Tibial nerve (tissue), 4 donors: ENCODE data around the gene BMPR1B. TPM values are rescaled to one million over a fixed set of nuclear protein-coding genes. Genes with fewer than 3 reads are reported as not detected.
A peak's percentile ranks its signal among the peaks of the same experiment; 100 is the strongest.

Experiments used
- DNase-seq, 2 donors: peaks; one replicate each; pipeline ENCODE4 v3.0.0-alpha.2; 2019; ENCODE audit warnings: low spot score in 2 of 2
- H3K27ac ChIP-seq, 4 donors: fragments of 200-600 bp; sonication (generic) in 3 of 4; one replicate each; pipeline ENCODE4 v1.5.1; 2017 to 2019; ENCODE audit warnings: mild to moderate bottlenecking in 1 of 4
- H3K27me3 ChIP-seq, 2 donors: fragments of 200-600 bp; sonication (generic) in 1 of 2; one replicate each; pipeline versions ENCODE4 v1.5.1 to v1.6.0; 2017 to 2019
- H3K36me3 ChIP-seq, 3 donors: fragments of 200-600 bp; sonication (generic); one replicate each; pipeline ENCODE4 v1.5.1; 2018 to 2019
- H3K4me1 ChIP-seq, 4 donors: fragments of 200-600 bp; sonication (generic) in 3 of 4; one replicate each; pipeline ENCODE4 v1.5.1; 2017 to 2019
- H3K4me3 ChIP-seq, 4 donors: fragments of 200-600 bp; sonication (generic) in 3 of 4; one replicate each; pipeline ENCODE4 v1.5.1; 2017 to 2019; ENCODE audit warnings: mild to moderate bottlenecking in 1 of 4, moderate library complexity in 1 of 4
- H3K9me3 ChIP-seq, 4 donors: fragments of 200-600 bp; sonication (generic) in 3 of 4; one replicate each; pipeline ENCODE4 v1.5.1; 2017 to 2019
- CTCF ChIP-seq, 5 experiments: fragments of 200-600 bp in 3 of 5; fragments of 450-650 bp in 2 of 5; sonication (generic) in 3 of 5; IDR thresholded peaks; one replicate each; pipeline ENCODE4 v1.5.1; 2016 to 2019; ENCODE audit warnings: antibody characterized with exemption in 5 of 5, mild to moderate bottlenecking in 3 of 5, moderate library complexity in 2 of 5
- EP300 ChIP-seq, 2 donors: sonication (generic); formaldehyde crosslinking; IDR thresholded peaks; one replicate each; pipeline ENCODE4 v1.6.1; 2017; ENCODE audit warnings: antibody characterized with exemption in 2 of 2, mild to moderate bottlenecking in 1 of 2
- POLR2A ChIP-seq, 2 donors: fragments of 450-650 bp; IDR thresholded peaks; one replicate each; pipeline ENCODE4 v1.6.1; 2017; ENCODE audit warnings: antibody characterized with exemption in 2 of 2, mild to moderate bottlenecking in 2 of 2, moderate library complexity in 2 of 2
- WGBS, 2 donors: methylation state at CpG; one replicate each; pipeline ENCODE4 v1.1.5; 2018; 5-methylcytosine and 5-hydroxymethylcytosine counted together
- total RNA-seq, 4 donors: library from RNA; depleted of rRNA; stranded (reverse); fragments of >200 nt; gene quantifications; one replicate each; pipeline ENCODE4 v1.1.0, GENCODE V29; 2016

The BMPR1B gene
- total RNA-seq, 4 donors from 2014 or later = 9.3 to 32.1 (median 26.1) TPM

GRCh38 chr4:94721310-94721709 lies 36.4 kb upstream of the BMPR1B start:
- DNase-seq = no peak
- no peak for TF ChIP-seq CTCF (IDR thresholded peaks at IDR 0.05)
- no peak for TF ChIP-seq POLR2A (IDR thresholded peaks at IDR 0.05)
- no peak for TF ChIP-seq EP300 (IDR thresholded peaks at IDR 0.05)
- H3K4me1 ChIP-seq = peaks cover 0 to 8% (median 2%) of the 10 kb centered on the region in 4 donors
- peaks cover 0 to 5% (median 2%) of the 10 kb centered on the region in 4 donors for H3K9me3 ChIP-seq
- 91 to 95% methylated on average over 2 of the region's 2 CpGs for WGBS, 2 donors
- H3K4me3 ChIP-seq = no peak overlapping the region
- H3K36me3 ChIP-seq = no peaks in the 10 kb centered on the region
- no peaks in the 10 kb centered on the region for H3K27me3 ChIP-seq
- no peak overlapping the region for H3K27ac ChIP-seq

DNA sequence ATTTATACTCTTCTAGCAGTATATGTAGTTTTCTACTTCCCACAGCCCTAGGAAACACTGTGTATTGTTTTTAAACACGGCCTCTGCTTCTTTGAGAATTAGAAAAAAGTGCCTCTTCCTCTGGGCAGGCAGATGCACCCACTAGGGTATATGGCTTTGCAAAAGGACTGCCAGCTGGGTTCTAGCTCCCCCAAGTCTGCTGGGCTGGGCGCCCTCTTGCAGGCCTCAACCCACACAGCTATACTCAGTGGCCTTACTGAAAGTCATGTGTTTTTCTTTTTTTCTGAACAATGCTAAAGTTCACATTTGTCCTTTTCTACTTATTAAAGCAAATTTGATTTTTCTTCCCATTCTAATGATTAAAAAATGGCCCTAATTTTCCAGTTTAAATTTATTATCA lies 35.5 kb upstream of the BMPR1B start:
- peaks cover 0 to 5% (median 2%) of the 10 kb centered on the region in 4 donors for H3K9me3 ChIP-seq
- TF ChIP-seq CTCF (IDR thresholded peaks at IDR 0.05) (no peak), EP300 (IDR thresholded peaks at IDR 0.05) (no peak), POLR2A (IDR thresholded peaks at IDR 0.05) (no peak)
- no peak for DNase-seq
- WGBS, 2 donors = 70 to 71% methylated on average over 2 of the region's 2 CpGs
- no peak overlapping the region for H3K27ac ChIP-seq
- H3K4me1 ChIP-seq = peaks cover 0 to 13% (median 2%) of the 10 kb centered on the region in 4 donors
- H3K36me3 ChIP-seq = no peaks in the 10 kb centered on the region
- no peaks in the 10 kb centered on the region for H3K27me3 ChIP-seq
- H3K4me3 ChIP-seq = no peak overlapping the region

GRCh38 chr4:94722748-94723147 lies 35.0 kb upstream of the BMPR1B start:
- no peak overlapping the region for H3K27ac ChIP-seq
- WGBS, 2 donors = 37 to 42% methylated on average over 2 of the region's 2 CpGs

DNA sequence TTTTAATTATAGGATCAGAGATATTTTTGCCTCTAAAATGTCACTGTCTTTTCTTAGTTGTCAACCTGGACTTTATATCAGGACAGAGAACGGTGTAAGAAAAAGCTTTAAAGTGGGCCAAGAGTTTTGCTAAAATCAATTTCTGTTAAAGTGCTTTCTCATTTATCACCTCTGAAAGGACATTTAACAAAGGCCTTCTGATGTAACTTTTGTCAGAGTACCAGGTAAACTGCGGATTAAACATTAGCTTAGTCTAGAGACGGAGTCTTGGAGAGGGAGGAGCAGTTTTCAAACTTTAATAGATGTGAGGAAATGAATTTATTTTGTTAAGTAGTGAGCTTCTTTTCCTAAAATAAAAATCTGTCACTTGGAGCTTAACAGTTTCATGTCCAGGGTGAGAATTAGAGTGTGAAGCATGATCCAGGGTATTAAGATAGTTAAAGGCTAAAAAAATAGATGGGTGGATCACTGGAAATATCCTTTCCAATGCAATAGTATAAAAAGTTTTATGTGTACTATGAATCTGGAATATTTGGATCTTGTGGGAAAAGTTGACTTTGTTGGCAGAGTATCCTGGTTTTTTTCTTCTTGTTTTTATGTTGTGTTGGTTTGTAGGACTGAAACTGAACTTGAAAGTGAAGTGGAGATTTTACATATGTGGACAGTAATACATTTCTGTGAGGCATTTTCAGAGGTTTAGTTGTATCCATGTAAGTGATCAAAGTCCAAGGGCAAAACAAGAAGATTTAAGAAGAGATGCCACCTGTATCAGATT lies 33.6 kb upstream of the BMPR1B start:
- H3K4me3 ChIP-seq = no peak overlapping the region
- H3K27me3 ChIP-seq = no peaks in the 10 kb centered on the region
- H3K4me1 ChIP-seq = peaks cover 0 to 13% (median 2%) of the 10 kb centered on the region in 4 donors
- no peaks in the 10 kb centered on the region for H3K36me3 ChIP-seq
- DNase-seq = no peak
- no peak overlapping the region for H3K27ac ChIP-seq
- TF ChIP-seq CTCF (IDR thresholded peaks at IDR 0.05) (no peak), EP300 (IDR thresholded peaks at IDR 0.05) (no peak), POLR2A (IDR thresholded peaks at IDR 0.05) (no peak)
- peaks cover 0 to 2% (median 0%) of the 10 kb centered on the region in 4 donors for H3K9me3 ChIP-seq
- WGBS, 2 donors = 74 to 81% methylated on average over 3 of the region's 3 CpGs

More at GRCh38 chr4:94722748-94723147, 35.0 kb upstream of the BMPR1B start:
- Histone ChIP-seq H3K4me1 (peaks cover 0 to 13% (median 2%) of the 10 kb centered on the region in 4 donors), H3K27me3 (no peaks in the 10 kb centered on the region), H3K4me3 (no peak overlapping the region), H3K9me3 (peaks cover 0 to 5% (median 2%) of the 10 kb centered on the region in 4 donors), H3K36me3 (no peaks in the 10 kb centered on the region)
- TF ChIP-seq CTCF (IDR thresholded peaks at IDR 0.05) (no peak), EP300 (IDR thresholded peaks at IDR 0.05) (no peak), POLR2A (IDR thresholded peaks at IDR 0.05) (no peak)
- no peak for DNase-seq

- no peaks in the 10 kb centered on the region for H3K27me3 ChIP-seq
- DNase-seq = no peak
- no peaks in the 10 kb centered on the region for H3K36me3 ChIP-seq
- no peak overlapping the region for H3K4me3 ChIP-seq
- TF ChIP-seq EP300 (IDR thresholded peaks at IDR 0.05) = no peak
- H3K9me3 ChIP-seq = no peaks in the 10 kb centered on the region
- 40 to 62% methylated on average over 1 of the region's 1 CpG for WGBS, 2 donors
- H3K4me1 ChIP-seq = peaks cover 0 to 13% (median 2%) of the 10 kb centered on the region in 4 donors
- peak overlapping the region in 1 of 4 donors; percentile 36 for H3K27ac ChIP-seq
Observed at GRCh38 chr4:94726524-94727123, 31.1 kb upstream of the BMPR1B start.
